HuH-7.5 (cell line): ENCODE measurements around the gene DHX9.

Source experiments
- DNase-seq: peaks from one replicate; pipeline ENCODE4 v3.0.0; 2011; ENCODE audit warnings: low spot score

Gene DHX9

DNA sequence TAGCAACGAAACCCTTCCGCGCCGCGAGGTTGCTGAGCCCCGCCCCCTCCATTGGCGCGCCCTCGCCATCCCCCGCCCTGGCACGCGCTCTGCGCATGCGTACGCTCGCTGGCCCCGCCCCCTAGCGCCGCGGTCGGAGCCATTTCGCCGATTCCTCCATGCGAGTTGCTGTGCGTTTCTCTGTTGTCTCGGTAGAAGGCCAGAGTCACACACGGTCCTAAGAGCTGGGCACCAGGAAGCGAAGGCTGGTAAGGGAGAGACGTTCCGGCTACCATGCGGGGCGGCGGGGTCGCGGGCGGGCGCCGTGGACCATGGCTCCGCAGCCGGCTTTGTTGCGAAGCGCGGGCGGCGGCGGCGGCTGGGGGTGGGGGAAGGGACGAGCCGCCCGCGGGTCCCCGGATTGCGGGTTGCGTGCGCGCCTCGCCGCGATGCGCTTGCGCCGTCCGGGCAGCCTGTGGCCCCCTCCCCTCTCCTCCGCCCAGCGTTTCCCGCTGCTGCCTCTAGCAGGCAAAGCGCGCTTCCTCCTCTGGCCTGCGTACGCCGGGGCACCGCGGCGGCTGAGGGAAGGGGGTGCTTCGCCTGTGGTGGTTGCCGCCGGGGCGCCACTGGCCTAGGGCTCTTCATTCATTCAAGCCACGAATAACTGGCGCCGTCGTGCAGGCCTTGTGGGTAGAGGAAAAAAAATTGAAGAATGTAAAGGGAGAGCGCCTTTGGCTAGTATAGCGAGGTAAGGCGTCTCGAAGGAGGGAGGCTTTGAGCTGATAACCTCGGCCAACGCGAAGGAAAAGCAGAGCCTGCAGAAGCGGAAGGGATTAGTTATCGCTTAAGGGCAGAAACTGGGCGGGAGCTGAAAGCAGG is at the start of gene DHX9:
DHX9 (plus strand) TSS at position 139 of the 858 bp plus-strand sequence. CDS start 3,220 bp downstream, outside the sequence.
- peak; percentile 81 for DNase-seq

DNA sequence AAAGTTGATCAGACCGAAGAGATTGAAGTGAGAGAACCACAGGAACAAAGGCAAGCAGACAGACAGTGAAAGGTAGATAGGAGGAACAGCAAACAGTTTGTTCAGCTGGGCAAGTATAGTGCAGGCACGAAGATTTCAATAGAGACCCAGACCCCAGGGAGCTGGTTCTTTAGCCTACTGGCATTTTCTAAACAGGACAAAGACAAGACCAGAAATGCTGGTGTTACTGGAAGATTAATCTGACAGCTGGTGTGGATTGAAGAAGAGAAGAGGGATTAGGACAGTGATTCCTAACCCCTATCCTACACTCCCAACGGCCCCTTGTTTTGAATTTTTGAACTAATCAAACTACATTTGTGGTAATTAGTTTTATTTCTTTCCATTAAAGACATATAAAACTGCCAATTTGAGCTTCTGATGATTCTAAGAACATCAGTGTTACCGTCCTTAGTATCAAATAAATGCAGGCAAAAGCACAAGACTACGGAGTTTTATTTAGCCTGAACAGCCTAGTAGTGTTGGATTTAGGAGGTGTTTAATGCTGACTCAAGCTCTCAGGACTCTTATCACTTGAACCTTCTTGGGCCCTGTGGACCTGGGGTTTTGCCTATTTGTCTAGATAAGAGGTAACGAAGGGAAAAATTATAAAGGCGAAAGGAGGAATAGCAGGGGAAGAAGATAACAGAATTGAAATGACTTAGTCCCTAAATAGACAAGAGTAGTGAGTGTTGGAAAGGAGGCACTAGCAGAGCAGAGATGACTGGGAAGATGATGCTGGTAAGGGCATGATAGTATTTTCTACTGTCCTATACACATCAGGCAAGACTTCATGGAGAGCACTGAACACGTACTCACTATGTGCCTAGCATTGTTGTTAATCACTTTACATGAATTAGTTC is 47.6 kb upstream of the DHX9 start:
- no peak for DNase-seq

DNA sequence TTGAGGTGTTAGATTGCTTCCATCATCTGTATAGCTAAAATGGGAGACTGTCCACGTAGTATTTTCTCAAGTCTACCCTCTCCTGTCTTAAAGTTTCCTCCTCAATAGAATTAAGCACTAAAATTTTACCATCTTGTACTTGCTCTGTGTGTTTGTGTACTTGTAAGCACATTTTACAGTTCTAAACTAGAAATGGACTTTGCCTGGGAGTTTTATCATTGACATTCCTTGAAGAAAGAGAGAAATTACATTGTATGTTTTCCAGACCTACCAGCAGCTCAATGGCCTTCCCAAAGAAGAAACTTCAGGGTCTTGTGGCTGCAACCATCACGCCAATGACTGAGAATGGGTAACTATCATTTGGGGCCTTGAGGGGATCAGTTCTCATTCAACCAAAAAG is 45.1 kb upstream of the DHX9 start:
- DNase-seq: no peak

DNA sequence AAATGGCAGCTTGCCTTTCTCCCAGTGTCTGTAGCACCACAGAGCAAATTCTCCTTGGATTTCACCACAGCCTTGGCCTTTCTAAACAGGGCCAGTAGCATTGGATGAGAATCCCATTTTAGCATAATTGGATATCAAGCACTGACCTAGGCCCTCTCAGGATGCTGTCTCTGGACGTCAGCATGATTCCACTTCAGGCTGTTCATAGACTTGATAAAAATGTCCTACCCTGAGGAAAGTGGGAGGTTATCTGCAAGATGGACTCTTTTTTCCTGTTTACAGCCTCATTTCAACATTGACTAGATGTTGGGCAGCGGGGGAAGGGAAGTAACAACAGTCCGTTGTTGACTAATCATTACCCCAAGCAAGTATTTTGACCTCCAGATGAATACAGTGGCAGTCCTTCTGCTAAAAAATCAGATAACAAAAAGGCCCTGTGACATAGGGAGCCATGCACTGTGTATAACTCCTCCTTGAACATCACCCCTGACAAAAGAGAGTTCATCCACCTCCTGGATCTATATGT is 44.4 kb upstream of the DHX9 start:
- DNase-seq: no peak

DNA sequence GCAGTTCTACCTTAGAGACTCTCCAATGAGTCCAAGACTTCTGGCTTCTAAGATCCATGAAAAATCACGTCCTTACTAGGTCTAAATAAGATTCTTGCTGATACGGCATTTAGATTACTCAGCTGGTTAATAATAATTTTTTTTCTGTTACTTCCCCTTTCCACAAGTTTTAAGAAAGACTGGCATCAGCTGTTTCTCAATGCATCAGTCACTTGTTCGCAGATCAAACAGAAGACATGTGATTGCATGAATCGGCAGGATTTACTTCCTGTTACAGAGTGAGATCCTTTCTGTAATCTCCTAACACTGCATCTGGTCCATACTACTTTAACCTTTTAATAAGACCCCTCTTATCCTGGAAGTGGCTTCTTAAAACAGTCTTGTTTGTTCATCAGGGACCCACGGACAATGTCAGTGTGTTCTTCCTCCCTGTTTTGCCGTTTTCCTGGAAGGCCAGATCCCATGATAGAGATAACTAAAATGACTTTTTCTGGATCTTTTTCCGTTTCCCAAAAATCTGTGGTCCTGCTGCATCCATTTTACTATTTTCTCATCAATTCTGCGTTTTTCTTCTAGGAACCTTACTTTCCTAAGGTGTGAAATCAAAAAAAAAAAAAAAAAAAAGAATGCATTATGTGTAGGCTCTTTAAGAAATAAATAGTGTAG is 43.5 kb upstream of the DHX9 start:
- DNase-seq: no peak

DNA sequence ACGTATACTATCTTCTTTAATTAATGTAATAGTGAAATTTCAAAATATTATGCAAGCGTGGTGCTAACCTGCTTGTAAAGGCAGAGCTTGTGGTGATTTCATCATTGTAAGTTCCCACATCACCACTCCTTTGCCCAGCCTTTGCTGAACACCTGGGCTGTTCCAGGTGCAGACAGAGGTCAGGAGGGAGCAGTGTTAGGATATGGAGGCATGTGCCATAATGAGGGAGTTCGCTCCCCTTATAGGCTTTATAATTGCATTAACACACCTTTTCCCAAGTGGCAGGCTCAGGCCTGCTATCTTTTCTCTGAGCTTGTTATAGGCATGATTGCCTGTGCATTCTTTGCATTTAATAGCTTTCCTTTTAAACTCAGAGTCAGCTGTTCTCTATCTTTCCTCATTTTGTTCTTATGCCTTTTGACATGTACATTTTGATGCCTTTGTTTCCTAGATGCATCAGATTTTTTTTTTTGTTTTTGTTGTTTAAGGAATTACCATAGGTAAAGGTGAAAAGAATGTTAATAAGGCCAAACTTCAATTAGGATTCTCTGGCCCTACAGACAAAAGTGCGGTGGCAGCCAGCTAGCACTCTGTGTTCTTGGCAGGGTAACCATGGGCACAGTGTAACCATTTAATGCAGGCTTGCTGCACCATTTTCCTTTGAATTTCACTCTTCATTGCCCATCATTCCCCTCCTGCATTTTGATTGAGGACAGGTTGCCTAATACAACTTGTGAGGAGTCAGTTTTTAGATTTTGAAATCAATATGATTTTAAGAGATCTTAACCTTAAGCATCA is 36.9 kb upstream of the DHX9 start:
- DNase-seq: no peak

DNA sequence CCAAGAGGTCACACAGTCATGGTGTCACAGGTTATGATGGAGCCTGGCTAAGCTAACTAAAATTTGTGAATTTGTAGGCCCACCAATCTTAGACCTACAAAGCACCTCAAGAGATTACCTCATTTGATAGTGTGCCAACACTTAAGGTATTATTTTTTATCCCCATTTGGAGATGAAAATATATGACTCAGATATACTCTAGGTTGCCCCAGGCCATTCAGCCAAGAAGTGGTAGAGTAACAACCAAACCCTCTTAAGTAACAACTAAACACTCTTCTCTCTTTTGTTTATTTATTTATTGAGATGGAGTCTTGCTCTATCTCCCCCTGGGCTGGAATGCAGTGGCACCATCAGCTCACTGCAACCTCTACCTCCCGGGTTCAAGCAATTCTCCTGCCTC is 35.3 kb upstream of the DHX9 start:
- DNase-seq: no peak

DNA sequence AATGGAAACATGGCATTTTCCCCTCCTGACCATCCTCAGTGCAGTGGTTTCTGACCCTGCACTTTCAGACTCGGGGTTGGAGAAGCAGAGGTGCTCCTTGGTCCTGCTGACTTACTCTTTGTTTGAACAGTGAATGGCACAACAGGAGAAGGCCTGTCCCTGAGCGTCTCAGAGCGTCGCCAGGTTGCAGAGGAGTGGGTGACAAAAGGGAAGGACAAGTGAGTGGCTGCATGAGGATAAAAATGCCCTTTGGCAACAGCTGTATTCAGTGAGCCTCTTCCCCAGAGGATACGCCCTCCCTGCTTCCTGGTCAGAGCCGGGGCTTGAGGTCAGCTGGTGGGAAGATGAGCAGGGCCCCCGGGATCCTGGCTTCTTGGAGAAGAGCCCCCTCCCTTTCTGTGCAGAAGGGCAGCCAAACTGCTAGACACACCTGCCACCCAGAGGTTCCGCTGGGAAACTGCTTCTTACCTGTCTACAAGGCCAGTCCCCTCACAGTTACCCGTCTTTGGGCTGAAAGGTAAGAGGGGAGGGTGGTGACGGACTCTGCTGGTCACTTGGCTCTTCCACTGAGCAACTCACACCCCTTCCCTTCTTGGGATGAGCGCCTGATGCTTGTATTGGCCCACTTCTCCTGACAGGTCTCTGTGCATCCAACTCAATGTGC is 33.0 kb upstream of the DHX9 start:
- DNase-seq: no peak

DNA sequence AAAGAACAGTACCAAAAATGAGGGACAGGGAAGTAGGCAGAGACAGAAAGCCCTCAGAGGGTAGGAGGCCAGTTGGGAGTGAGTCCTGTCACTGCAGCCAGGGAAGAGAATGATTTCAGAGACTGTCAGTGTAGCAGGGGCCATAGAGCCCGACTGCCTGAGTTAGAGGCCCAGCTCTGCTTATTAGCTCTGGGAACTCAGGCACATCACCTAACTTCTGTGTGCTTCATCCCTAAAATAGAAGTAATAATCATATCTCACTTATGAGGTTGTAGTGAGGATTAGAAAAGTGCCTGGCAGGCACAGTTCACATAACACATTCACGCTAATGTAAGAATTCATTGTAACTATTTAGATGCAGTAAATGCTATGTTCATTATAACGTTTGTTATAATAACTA is 31.2 kb upstream of the DHX9 start:
- DNase-seq: no peak

DNA sequence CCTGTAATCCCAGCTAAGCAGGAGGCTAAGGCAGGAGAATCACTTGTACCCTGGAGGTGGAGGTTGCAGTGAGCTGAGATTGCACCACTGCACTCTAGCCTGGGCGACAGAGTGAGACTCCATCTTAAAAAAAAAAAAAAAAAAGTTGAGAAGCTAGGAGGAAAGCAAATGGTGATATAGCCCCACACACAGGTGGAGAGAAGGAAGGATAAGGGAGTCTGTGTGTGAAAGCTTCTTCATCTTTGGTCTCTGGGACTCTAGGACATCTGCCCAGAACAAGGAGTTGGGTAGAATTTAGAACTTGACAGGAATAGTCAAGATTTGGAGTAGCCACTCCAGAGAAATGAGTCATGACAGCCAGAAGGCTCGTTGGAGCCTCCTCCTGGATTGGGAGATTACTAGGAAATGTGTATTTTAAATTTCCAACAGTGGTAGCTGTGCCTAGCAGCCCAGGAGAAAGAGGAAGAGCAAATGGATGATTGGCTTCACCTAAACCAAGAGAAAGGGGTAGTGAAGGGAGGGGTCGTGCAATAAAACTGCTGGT is 29.7 kb upstream of the DHX9 start:
- no peak for DNase-seq

DNA sequence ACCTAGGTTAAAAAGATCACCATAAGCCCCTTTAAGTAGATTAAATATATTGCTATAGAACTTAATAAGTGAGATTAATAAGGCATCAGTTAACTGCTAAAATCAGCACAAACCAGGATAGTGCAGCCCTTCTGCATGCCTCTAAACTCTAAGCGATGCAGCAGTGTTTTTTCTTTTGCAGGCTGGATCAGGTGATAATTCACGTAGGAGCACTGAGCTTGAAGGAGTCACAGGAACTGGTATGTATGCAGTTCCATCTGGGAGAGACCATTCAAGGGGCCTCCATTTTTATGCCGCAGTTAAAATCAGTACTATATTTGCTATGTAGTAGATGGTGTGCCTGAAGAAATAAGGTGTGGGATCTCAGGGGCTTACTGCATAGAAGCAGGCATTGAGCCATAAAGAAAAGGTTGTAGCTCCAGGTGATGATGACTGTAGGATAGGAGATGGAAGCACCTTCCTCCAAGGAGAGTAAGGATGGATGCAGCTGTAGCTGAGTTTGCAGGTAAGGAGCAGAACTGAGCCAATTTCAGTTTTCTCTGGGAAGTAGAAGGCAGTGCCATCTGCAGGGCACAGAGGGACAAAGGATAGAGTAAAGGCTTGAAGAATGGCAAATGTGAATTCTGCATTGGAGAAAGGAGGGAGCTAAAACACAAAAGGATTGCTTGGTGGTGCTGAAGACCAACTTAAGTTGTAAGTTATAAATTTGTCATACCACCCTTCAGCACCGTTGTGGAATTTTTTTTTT is 27.0 kb upstream of the DHX9 start:
- no peak for DNase-seq

DNA sequence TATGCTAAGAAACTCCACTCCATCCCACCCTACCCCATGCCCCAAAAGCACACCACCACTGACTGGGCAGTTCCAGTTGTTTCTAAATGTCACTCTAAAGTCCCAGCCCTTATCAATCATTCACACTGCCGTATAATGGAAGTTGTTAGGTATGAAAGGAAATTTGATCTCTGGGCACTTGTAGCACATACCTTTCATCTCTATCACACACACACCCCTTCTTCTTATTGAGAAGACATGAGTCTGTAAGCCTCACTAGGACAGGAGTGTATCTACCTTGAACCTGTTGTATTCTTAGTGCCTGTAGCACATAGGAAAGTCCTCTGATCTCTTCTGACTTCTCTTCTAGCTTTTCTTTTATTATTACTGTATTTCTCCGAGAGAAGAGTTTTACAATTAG is 22.3 kb upstream of the DHX9 start:
- no peak for DNase-seq

DNA sequence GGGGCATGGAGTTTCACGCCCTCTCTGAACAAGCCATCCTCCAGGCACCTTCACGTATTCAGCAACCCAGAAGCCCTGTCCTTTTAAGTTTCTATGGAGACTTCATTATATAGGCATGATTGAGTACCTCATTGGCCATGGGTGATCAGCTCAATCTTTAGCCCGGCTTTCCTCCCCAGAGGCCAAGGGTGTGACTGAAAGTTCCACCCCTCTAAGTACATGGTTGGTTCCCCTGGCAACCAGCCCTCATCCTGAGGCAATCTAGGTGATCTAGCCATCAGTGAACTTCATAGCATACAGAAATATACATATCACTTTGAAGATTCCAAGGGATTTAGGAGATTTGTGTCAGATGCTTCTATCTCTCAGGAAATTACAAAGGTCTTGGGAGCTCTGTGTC is 21.3 kb upstream of the DHX9 start:
- no peak for DNase-seq

DNA sequence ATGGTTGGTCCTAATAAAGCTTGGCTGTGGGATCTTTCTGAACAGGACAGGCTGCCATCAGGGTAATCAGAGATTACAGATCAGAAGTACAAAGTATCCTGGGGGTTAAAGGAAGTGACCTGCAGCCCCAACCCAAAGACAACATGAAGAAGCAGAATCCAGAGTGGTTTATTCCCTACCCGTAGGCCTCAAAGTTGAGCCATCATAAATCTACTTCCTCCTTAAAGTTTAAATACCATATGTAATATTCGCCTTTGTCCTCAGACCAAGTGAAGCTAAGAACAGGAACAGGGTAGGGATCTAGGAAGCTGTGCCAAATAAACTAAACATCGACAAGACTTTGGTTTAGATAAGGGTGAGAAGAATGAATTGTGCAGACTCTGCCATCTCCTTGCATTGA is 15.9 kb upstream of the DHX9 start:
- DNase-seq: no peak

DNA sequence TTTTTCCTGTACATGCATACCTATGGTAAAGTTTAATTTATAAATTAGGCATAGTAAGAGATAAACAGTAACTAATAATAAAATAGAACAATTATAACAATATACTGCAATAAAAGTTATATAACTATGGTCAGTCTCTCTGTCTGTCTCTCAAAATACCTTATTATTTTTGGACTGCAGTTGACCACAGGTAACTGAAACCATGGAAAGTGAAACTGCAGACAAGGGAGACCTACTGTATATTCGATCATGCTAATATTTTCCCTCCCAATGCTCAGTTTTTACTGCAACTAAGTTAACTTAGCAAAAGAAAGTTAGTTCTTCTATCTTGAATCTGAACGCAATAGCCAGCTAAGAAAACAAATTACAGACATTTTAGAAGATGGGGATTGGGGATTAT is 12.3 kb upstream of the DHX9 start:
- no peak for DNase-seq

DNA sequence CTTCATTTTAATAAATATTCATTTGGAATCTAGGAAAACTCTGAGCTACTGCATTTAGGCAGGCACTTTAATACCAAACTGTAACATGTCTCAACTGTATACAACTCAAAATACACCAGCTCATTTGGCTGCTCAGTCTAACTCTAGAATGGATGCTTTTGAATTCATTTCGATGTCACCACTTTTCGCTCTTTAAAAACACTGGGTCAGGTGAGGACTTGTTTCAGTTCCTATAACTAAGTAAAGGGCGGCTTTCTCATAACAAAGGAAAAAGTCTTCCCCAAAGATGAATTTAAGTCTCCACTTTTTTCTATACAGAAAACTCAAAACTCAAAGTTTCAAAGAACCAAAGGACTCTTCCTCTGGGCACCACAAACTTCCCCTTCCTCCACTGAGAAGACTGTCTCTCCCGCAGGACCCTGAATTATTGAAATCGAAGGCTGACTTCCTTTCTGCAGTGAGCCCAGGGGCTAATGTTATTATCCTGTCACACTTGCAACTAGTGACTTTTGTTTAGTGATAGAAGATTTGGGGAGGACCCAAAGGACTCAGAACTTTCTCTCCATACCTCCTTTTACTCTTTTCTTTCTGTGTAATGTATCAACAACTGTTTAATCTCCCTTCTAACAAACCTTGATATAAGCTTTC is 9.7 kb upstream of the DHX9 start:
- DNase-seq: no peak

DNA sequence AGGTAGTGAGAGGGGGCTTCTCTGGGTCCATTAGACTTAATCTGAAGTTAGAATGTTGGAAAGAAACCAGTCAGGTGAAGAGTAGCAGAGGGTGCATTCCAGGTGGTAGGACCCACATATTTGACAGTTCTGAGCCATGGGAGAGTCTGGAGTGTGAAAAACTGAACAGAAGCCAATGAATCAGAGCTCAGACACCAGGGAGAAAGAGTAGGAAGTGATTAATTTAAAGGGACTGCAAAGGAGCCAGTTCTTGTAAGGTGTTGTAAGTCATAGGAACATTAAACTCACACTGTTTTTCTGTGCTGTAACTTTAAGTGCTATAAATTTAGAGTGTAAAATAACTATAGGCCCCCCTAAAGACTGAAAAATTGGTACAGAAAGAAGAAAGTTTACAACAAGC is 5.9 kb upstream of the DHX9 start:
- no peak for DNase-seq

DNA sequence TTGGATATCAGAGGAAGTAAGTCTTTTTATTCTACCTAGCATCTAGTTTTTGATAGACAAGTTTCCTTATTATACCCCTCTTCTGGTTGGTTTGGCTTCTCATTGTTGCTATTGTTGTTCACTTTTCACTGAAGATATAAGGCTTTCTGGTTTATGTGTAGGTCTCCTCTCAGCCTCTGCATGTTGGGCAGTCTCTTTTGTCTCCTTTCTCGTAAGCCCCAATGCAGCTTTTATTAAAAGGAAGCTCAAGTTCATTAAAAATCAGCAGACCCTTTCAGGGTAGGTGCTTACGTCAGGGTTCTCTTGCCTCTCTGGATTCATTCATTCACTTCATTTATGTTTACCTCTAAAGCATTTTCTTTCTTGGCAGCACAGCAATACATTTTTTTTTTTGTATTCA is 4.8 kb upstream of the DHX9 start:
- DNase-seq: no peak

DNA sequence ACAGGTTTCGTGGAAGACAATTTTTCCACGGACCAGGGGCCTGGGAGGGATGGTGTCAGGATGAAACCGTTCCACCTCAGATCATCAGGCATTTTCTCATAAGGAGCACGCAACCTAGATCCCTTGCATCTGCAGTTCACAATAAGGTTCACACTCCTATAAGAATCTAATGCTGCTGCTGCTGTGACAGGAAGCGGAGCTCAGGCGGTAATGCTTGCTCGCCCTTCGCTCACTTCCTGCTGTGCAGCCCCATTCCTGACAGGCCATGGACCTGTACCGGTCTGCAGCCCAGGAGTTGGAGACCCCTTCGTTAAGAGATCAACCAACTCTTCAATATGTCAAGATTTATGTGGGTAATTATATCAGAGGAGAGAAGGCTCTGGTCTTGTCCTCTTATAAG is 3.3 kb upstream of the DHX9 start:
- DNase-seq: no peak
